HG03135 (cell line): ENCODE results near the gene RPL35.

Experiments
- ATAC-seq: cut with Tn5 transposase; IDR thresholded peaks from one replicate; pipeline ENCODE4 v1.9.1; 2021; ENCODE audit warnings: mild to moderate bottlenecking, moderate library complexity; ENCODE audit not compliant: unreplicated experiment

RPL35 gene

GRCh38 chr9:124861342-124862229 is at the start of gene RPL35, which contains the start of gene ARPC5L:
Gene RPL35, minus strand, starts transcription at chr9:124861957. Its CDS starts 45 bp downstream, at chr9:124861912.
Gene ARPC5L, plus strand, starts transcription at chr9:124862130. Its CDS starts 7,161 bp downstream, at chr9:124869291.
- ATAC-seq, result peak; percentile 93

- no peak for ATAC-seq
Observed at GRCh38 chr9:124908098-124908497, 46.3 kb upstream of the RPL35 start.

DNA sequence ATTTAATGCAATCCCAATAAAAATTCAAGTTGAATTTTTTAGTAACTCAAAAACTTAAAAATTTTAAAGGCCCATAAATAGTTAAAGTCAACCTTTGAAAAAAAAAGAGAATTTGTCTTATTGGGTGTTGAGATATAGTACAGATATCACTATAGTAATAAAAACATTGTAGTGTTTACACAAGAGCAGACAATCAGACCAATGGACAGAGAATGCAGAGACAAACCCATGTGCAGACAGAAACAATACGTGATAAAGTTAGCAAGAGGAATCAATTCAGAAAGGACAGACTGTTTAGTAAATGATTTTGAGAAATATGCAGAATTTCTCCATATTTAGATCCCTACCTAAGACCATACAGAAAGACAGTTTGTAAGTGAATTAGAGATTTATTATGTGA is 45.2 kb upstream of the RPL35 start:
- ATAC-seq, result no peak

DNA sequence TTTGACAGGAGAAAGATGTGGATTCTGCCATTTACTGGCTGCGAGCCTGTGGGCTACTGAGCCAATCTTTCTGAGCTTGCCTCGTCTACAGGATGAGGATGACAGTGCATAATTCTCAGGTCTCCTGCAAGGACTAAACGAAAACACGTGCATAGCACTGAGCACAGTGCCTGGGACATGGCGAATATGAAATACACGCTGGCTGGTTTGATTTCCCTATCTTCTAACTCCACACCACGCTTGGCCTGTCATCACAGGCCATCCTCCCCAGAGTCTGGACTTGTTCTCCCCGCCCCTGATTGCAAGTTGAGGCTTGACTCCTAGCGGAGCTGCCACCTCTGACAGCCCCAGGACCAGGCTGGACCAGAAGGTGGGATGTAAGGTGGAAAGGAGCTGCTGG is 38.1 kb upstream of the RPL35 start:
- no peak for ATAC-seq

DNA sequence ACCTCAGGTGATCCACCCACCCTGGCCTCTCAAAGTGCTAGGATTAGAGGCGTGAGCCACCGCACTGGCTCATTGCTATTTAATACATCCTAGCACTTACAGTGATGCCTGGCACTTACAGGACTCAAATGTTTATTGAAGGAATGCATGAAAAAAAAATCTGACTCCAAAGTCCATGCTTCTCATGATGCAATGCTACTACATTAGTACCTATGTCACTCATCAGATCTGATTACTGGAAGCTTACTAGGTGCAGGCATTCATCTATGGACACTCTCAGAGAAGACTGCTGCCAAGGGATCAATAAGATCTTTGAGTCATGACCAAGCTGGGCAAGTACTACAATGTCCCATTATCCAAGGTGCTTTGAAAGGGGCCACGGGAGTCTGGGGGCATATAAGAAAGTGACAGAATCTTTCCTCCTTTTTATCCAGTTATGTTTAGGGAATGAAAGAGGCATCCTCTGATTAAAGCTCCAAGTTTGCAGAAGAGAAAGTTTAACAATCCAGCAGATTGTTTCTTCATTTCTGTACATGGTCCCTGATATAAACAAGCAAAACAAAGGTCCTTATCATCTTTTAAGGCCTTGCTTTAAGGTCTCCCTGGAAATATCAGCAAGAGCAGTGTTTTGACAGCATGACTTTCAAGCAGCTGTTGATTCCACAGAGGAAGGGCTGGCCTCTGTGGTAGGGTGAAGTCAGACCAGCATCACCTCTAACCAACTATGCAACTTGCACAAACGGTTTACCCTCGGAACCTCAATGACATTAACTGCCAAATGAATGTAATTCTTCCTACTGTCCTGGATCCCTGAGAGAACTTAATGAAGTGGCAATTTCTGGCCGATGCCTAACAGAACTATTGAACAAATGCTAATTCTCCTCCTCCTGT is 36.1 kb upstream of the RPL35 start:
- no peak for ATAC-seq

DNA sequence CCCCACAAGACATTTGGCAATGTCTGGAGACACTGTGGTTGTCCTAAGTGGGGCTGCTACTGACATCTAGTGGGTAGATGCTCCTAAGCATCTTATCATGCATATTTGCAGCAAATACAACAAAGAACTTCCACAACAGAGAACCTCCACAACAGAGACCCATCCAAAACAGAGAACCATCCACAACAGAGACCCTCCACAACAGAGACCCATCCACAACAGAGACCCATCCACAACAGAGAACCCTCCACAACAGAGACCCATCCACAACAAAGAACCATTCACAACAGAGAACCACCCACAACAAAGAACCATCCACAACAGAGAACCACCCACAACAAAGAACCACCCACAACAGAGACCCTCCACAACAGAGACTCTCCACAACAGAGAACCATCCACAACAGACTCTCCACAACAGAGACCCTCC is 33.0 kb upstream of the RPL35 start:
- ATAC-seq, result no peak

DNA sequence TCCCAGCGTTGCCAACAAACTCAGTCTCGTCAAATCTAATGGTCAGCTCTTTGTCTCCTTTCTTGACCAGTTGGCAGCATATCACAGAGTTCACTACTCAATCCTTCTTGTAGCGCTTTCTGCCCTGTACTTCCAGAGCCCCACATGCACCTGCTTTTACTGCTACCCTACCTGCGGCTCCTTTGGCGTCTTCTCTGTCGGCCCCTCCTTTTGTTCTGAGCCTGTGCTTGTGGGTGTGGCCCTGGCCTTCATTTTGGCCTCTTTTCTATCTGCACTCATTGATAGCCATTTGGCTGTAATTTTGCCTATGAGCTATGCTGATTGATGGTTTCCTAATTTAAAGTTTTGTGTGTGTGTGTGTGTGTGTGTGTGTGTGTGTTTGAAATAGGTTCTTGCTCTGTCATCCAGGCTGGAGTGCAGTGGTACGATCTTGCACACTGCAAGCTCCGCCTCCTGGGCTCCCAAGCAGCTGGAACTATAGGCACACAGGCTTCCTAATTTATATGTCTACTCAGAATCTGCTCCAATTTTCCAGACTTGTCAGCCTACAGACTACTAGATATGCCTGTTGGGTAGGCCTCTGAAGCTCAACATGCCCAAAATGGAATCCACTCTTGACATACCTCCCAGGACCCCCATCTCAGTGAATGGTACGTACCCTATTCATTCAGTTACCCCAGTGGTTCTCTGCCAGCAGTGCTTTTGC is 32.4 kb upstream of the RPL35 start:
- ATAC-seq, result no peak

GRCh38 chr9:124890179-124890578 is 28.4 kb upstream of the RPL35 start:
- ATAC-seq, result no peak

- no peak for ATAC-seq
Observed at GRCh38 chr9:124889006-124889405, 27.2 kb upstream of the RPL35 start.

- no peak for ATAC-seq
Observed at GRCh38 chr9:124887832-124888231, 26.1 kb upstream of the RPL35 start.

DNA sequence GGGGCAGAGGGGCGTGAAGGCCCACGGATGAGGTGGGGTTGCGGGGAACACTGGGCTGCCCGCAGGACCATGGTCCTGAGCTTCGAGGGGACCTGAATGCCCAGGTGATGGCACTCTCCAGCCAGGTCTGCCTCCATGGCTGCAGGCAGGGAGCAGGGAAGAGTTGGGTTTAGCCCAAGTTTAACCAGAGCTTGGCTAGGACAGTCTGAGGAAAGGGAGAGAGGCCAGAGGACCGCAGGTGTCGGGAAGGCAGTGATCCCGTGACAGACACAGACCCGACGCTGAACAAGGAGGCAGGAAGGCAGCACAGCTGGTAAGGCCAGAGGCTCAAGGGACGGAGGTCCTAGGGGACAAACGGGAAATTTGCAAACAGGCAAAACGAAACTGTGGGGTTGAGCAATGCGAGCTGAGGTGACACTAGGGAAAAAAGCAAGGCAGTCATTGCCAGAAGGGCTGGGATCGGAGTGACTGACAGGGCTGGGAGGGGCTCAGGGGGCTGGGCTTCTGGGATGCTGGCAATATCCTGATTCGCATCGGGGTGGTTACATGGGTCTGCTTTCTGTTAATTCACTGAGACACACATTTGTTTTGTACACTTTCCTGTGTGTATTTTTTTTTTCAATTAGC is 25.2 kb upstream of the RPL35 start:
- no peak for ATAC-seq

- no peak for ATAC-seq
Observed at GRCh38 chr9:124886461-124886860, 24.7 kb upstream of the RPL35 start.

DNA sequence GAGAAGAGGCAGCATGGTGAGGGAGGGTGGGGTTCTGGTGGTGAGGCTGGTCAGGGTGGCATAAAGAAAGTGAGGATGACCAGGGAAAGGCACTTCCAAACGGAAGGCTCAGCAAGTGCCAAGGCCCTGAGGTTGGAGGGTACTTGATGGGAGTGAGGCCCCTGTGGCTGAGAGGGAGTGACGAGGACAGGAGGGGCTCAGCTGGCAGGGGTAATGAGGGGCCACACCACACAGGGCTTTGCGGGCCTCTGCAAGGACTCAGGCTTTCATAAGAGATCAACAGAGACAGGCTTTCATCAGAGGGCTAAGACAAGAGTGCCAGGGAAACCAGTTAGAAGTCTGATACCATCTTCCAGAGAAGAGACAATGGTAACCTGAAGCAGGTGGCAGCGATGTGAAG is 23.8 kb upstream of the RPL35 start:
- ATAC-seq, result no peak

DNA sequence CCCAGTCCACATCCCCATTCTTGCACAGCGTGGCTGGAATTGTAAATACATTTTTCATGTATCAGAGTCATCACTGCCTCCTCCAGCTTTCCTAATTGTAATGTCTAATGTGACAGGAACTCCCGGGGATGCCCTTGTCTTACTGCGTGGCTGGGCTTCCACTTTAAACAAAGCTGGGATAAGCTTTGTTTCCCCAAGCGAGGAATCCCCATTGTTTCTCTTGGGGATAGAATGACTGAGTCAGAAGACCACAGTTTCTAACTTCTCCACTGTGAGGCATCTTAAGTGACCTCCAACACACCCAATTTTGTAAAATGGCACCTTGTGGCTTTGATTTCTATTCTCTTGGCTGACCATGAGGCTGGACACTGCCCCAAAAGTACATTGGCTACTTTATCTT is 22.6 kb upstream of the RPL35 start:
- ATAC-seq, result no peak

DNA sequence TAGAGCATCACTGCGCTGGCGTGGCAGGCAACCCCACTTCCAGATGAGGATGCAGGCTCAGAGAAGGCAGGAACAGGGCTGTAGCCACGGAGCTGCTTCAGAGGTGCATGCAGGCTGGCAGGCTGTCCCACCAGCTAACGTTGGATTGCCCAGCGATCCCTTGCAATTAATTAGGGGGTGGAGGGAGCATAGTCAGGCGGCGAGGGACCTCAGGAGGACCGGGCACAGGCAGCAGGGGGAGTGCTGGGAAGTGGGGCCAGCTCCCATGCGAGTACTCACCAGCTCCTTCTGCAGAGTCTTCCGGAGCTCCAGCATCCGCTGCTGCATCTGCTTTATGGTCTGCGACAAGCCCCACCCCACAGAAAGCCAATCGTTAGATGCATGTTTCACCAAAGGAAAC is 20.5 kb upstream of the RPL35 start:
- no peak for ATAC-seq

DNA sequence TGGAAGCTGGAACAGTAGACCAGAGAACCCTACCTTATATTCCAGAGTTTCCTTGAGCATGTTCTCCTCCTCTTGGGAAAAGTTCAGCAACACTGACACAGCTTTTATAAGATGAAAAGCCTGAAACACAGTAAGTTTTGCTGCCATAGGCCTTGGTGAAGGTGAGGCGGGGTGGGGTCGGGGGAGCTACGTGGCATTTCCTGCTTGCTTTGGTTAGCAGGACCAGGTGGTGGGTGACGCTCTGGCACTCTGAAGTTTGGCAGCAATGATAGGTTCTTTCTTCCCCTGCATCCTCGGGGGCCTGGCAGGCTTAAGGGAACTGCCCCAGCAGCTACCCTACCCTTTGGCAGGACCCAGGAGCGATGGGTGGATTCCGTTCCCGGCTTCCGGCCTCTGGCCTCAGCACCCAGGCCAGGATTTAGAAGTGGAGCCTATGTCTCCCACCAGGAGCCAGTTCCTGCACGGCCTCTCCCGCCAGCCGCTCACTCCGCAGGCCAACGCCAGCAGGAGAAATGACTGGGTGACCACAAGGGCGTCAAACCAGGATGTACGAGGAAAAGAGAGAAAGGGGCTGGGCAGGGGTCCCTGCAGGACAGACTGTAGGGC is 19.5 kb upstream of the RPL35 start:
- ATAC-seq, result no peak

DNA sequence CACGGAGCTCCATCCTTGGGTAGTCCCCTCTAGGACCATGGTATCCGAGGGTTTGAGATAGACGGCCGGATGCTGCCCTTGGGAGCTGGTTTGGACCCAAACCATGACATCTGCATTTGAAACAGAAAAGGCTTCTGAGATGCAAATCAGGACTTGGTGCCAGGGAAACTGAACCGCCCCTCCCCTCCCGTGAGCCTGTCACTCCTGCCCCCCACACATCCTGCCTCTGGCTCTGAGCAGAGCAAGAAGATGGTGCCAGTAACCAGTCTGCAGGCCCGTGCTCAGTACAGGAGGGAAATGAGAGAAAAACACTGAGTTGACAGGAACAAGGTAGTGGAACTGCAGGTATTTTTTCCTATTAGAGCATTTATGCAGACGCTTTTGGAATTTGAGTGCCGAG is 18.7 kb upstream of the RPL35 start:
- no peak for ATAC-seq

- ATAC-seq, result no peak
Observed at GRCh38 chr9:124879226-124879625, 17.5 kb upstream of the RPL35 start.

DNA sequence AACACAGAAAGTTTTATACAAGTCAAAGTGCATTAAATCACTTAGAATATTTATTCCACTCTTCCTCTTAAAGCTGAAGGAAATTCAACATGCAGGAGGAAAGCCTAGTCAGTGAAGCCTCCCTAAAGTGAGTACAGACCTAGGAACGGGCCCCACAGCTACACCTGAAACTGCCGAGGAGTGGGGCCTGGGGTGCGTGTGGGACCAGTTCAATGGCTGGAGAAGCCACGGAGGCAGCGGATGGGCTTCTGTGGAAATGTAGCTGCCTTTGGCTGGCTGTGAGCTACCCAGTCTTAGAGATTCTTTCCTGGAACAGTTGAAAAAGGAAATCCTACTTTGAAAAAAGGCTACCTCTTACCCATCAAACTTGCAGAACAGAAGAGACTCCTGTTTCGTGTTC is 16.8 kb upstream of the RPL35 start:
- ATAC-seq, result no peak

DNA sequence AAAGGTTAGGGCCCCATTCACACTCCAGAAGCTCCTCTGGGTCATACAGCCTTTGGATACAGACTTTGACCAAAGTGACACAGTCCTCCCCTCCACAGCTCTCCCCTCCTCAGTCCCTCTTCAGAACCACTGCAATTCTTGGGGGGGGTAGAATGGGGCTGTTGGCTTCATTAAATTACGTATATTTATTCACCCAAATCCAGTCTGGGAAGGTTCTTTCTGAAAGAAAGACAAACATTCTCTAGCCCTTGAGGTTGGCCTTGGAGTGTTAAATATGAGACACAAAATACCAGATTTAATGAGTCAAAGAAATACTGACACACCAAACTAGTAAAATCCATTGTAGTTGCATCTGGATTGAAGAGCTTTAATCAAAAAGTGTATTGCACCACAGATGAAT is 16.3 kb upstream of the RPL35 start:
- ATAC-seq, result no peak
